ENCODE data around the gene SEL1L2.
A peak's percentile ranks its signal among the peaks of the same experiment; 100 is the strongest.

The SEL1L2 gene

GRCh38 chr20:13930281-13930680 is 60.1 kb downstream of the SEL1L2 start:
- DNase-seq (ENCODE audit: low spot score) = no peak

GRCh38 chr20:13929836-13930235 is 60.6 kb downstream of the SEL1L2 start:
- DNase-seq (ENCODE audit: low spot score) = no peak

DNA sequence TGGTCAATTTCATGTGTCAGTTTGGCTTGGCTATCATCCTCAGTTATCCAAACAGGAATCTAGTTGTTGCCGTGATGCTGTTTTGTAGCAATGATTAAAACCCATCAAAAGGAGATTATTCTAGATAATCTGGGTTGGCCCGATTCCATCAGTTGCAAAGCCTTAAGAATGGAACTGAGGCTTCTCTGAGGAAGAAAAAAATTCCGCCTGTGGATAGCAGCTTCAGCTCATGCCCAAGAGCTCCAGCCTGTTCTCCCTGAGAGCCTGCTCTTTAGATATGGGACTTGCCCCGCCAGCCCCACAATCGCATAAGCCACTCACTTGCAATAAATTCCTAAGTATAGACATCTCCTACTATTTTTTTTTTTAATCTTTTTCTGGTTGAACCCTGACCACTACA is 61.5 kb downstream of the SEL1L2 start:
- DNase-seq (ENCODE audit: low spot score) = no peak

GRCh38 chr20:13927171-13927570 is 63.2 kb downstream of the SEL1L2 start:
- DNase-seq (ENCODE audit: low spot score) = no peak

DNA sequence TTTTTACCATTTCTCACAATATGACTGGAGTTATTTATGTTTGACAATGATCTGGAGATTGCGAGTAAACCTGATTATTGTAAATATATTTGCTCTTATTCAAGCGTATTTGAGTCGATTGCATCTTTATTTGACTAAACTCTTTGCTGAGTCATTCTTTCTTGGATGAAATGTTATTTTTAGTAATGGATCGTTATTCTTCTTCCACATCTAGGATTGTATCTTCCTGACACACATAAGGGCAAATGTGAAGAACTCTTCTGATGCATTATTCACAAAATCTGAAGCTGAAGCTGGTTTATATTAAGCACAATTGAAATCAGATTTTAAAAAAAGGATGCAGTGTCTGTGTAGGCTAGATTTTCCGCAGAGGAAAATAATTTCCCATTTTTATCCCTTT is 68.2 kb downstream of the SEL1L2 start:
- no peak for DNase-seq (ENCODE audit: low spot score)

- no peak for DNase-seq (ENCODE audit: low spot score)
Measured at GRCh38 chr20:13915284-13915683, 75.1 kb downstream of the SEL1L2 start.

DNA sequence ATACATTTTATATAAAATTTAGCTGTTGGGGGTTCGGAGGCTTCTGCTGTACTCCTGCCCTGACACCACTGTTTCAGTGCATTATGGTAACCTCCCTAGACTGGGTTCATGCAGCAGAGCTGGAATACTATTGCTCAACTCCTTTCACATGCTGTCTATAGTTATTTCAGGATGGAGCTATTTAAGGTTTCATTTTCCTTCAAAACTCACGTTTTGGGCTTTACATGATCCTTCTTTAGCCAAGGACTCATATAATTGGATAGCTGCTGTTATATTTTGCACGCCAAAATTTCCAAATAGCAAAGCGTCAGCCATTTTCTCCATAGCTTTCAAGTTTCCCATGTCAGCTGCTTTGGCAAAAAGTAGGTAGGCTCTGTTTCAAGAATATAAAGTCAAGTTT is 76.8 kb downstream of the SEL1L2 start:
- DNase-seq (ENCODE audit: low spot score) = no peak

- no peak for DNase-seq (ENCODE audit: low spot score)
Measured at GRCh38 chr20:13913131-13913530, 77.3 kb downstream of the SEL1L2 start.

DNA sequence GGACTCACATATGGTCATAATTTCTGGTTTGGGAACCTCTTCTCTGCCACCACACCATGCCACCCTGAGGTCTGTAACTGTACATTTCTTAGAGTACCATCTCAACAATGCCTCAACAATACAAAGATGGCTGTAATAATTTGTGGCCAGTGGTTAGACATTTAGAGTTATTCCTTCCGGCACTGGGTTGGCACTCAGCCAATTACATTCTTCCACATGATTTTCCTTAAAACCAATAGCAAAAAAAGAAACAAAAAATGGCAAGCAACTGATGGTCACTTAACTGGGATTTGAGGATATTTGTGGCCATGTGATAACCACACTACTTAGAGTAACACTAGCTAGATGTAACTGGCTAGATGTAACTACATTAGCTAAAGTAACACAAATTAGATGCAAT is 79.9 kb downstream of the SEL1L2 start:
- no peak for DNase-seq (ENCODE audit: low spot score)

DNA sequence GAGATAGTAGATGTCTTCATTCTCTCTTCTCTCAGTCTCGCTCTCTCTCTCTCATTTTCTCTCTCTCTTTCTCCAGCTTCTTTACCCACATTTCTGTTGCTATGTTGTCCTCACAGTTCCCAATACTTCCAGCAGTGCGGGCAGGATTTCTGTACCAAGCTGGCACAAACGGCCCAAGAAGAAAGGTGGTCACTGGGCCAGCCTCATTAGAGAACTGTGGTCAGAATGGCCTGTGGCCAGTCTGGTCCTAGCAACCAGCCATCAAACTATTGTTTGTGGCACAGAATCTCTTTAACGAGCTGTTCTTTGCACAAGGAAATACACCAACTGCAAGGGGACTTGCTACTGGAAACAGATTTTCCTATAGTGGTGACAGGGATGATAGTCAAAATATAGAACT is 81.3 kb downstream of the SEL1L2 start:
- DNase-seq (ENCODE audit: low spot score) = no peak

- DNase-seq (ENCODE audit: low spot score) = no peak
Measured at GRCh38 chr20:13904766-13905165, 85.6 kb downstream of the SEL1L2 start.

DNA sequence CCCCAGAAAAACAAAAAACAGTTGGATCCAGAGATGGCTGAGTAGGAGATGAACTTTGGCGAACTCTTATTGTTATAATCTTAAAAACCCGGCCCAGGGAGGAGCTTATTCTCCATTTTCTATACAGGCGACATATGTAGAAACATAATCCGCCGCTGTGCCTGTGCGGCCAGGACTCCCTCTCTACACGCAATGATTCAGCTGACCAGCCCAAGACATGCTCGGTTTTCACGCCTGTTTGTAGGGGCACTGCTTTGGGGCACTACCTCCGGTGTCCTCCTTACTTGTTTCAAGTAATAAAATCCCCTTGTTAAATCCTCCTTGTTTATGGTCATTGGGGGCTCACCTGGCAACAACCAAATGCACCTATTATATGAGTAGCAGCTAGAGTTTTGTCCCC is 89.9 kb downstream of the SEL1L2 start:
- DNase-seq (ENCODE audit: low spot score) = no peak

DNA sequence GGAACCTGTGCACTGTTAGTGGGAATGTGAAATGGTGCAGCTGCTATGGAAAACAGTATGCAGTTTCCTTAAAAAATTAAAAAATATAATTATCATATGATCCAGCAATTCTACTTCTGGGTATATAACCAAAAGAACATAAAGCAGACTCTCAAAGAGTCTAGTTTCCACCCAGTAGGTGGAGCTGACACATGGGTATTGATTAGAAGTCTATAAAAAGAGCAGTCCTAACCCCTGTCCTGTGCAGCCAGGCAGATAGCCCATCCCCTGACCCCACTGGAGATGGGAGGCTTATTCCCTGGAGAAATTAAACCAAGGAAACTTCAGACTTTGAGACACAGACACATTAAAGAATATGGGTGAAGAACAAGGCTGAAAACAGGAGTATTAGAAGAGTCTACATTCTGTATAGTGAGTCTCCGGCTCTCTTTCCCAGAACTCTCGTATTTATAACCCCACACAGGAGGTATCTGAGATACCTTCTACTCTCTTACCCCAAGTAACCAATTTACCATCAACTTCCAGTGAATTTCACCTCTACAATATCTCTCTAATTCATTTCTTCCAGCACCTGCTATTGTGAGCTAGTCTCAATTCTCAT is 92.3 kb downstream of the SEL1L2 start:
- DNase-seq (ENCODE audit: low spot score) = no peak

GRCh38 chr20:13891575-13891974 is 98.8 kb downstream of the SEL1L2 start:
- no peak for DNase-seq (ENCODE audit: low spot score)

DNA sequence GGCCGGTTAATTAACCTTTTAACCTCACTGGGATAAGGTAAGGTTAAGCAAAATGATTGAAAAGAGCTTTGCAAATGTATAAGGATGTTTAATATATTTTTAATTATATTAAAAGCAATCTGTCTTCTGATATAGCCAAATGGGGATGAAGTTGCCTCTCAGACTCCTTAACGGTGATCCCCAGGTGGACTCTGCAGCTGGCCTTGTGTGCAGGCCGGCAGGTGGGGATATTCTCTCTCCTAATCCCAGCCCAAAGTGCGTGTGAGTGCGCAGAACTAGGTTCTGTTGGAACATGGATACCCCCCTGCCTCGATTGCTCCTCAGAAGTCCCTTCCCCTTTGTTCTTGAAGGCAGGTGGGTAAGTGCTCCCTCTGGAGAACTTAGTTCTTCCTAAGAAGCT is 105.6 kb downstream of the SEL1L2 start:
- no peak for DNase-seq (ENCODE audit: low spot score)

- DNase-seq (ENCODE audit: low spot score) = peak; percentile 48
Measured at GRCh38 chr20:13883425-13883824, 107.0 kb downstream of the SEL1L2 start.

- DNase-seq (ENCODE audit: low spot score) = no peak
Measured at GRCh38 chr20:13878566-13878965, 111.8 kb downstream of the SEL1L2 start.

GRCh38 chr20:13877793-13878192 is 112.6 kb downstream of the SEL1L2 start:
- peak; percentile 24 for DNase-seq (ENCODE audit: low spot score)

GRCh38 chr20:13875265-13875811 is 115.1 kb downstream of the SEL1L2 start:
- no peak for DNase-seq (ENCODE audit: low spot score)

GRCh38 chr20:13874394-13875157 is 115.8 kb downstream of the SEL1L2 start:
- DNase-seq (ENCODE audit: low spot score) = no peak

- no peak for DNase-seq (ENCODE audit: low spot score)
Measured at GRCh38 chr20:13873831-13874230, 116.6 kb downstream of the SEL1L2 start.

GRCh38 chr20:13870170-13870748 is 120.2 kb downstream of the SEL1L2 start:
- DNase-seq (ENCODE audit: low spot score) = peak; percentile 42

DNA sequence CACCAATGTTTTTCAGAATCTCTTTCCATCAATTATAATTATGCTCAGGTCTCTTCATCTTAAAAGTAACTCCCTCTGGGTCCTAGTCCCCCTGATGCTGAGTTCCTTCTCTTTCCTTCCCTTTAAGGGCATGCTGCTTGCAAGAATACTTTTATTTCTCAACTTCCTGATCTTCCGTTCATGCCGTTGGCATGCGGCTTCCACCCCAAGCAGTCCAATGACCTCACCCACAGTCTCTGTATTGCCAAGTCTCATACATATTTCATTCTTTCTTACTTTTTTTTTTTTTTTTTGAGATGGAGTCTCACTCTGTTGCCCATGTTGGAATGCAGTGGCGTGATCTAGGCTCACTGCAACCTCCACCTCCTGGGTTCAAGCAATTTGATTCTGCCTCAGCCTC is 122.1 kb downstream of the SEL1L2 start:
- DNase-seq (ENCODE audit: low spot score) = peak; percentile 64

Data from pons (tissue), 1 donor.